Caco-2 (cell line): ENCODE measurements around the gene TDRKH. TPM values are rescaled to one million over a fixed set of nuclear protein-coding genes. Genes with fewer than 3 reads are reported as not detected.

Source experiments
- BruUV-seq: library from RNA; stranded (reverse); fragments of 400-500 nt; replicated peaks from 2 replicates; lab custom pipeline; 2021; lab: Mats Ljungman, UMichigan
- CTCF ChIA-PET: fragments of 300-600 bp; sonication (Branson Sonifier 250); formaldehyde crosslinking; loops from one replicate; lab custom pipeline; 2022; ENCODE audit warnings: antibody characterized with exemption; lab: Charles Lee
- POLR2A ChIA-PET: fragments of 300-600 bp; sonication (Branson Sonifier 250); formaldehyde crosslinking; loops from one replicate; lab custom pipeline; 2022; ENCODE audit warnings: antibody characterized with exemption; lab: Charles Lee
- DNase-seq, 2 experiments: peaks; one replicate each; pipeline versions ENCODE4 v3.0.0 to v3.0.0-alpha.2; 2020 to 2022
- H3K27me3 ChIP-seq: replicated peaks from 2 replicates; pipeline ENCODE4 v1.6.0; 2011; ENCODE audit warnings: low read length; ENCODE audit not compliant: control insufficient read depth, insufficient read depth
- H3K36me3 ChIP-seq: 2 replicates; pipeline ENCODE4 v1.5.1; 2011; ENCODE audit warnings: low read length; ENCODE audit not compliant: control insufficient read depth, insufficient read depth
- H3K4me1 ChIP-seq: fragments of 250-450 bp; sonication (Bioruptor Pico); 2 replicates; pipeline ENCODE4 v1.5.1; 2020; ENCODE audit warnings: mild to moderate bottlenecking
- H3K4me3 ChIP-seq: 2 replicates; pipeline ENCODE4 v1.5.1; 2011; ENCODE audit warnings: low read depth, mild to moderate bottlenecking, control low read depth, low read length
- H3K9me3 ChIP-seq: fragments of 250-450 bp; sonication (Bioruptor Pico); 2 replicates; pipeline ENCODE4 v1.5.1; 2020; ENCODE audit warnings: mild to moderate bottlenecking, moderate library complexity
- H3K27ac Mint-ChIP-seq: one replicate; pipeline ENCODE4 v1.8.0; 2022; ENCODE audit warnings: mixed read lengths; ENCODE audit not compliant: unreplicated experiment
- H3K27me3 Mint-ChIP-seq: one replicate; pipeline ENCODE4 v1.8.0; 2022; ENCODE audit warnings: mixed read lengths; ENCODE audit not compliant: insufficient read depth, unreplicated experiment
- H3K36me3 Mint-ChIP-seq: one replicate; pipeline ENCODE4 v1.8.0; 2022; ENCODE audit warnings: mild to moderate bottlenecking, mixed read lengths; ENCODE audit not compliant: insufficient read depth, unreplicated experiment
- H3K4me1 Mint-ChIP-seq: one replicate; pipeline ENCODE4 v1.8.0; 2022; ENCODE audit warnings: low read depth, mixed read lengths; ENCODE audit not compliant: unreplicated experiment
- H3K4me3 Mint-ChIP-seq: one replicate; pipeline ENCODE4 v1.8.0; 2022; ENCODE audit warnings: mild to moderate bottlenecking, moderate library complexity, mixed read lengths; ENCODE audit not compliant: unreplicated experiment
- H3K9me3 Mint-ChIP-seq: one replicate; pipeline ENCODE4 v1.8.0; 2022; ENCODE audit warnings: mixed read lengths; ENCODE audit not compliant: unreplicated experiment
- intact Hi-C: fragments of 100-400 bp; cut with micrococcal nuclease; formaldehyde crosslinking; loops from one replicate; pipeline ENCODE4 v1.10.0; 2022; ENCODE audit not compliant: unreplicated experiment
- total RNA-seq: library from RNA; stranded (reverse); gene quantifications from 2 replicates; pipeline ENCODE4 v1.2.3, GENCODE V29; 2022
- TF ChIP-seq, protein P1 (sequence below), 2 experiments: fragments of 200-600 bp in 1 of 2; IDR thresholded peaks; 1 replicate in 1 of 2; 2 replicates in 1 of 2; pipeline versions ENCODE4 v1.5.1 to v1.8.0; 2011 to 2022; ENCODE audit warnings: antibody characterized with exemption in 1 of 2, control low read depth in 1 of 2, inconsistent platforms in 1 of 2, low read depth in 1 of 2, low read length in 1 of 2, mild to moderate bottlenecking in 1 of 2, moderate library complexity in 1 of 2; ENCODE audit not compliant: insufficient read depth in 1 of 2, severe bottlenecking in 1 of 2, unreplicated experiment in 1 of 2

TDRKH gene
- total RNA-seq, 1 experiment from 2014 or later = 15.0 TPM

DNA sequence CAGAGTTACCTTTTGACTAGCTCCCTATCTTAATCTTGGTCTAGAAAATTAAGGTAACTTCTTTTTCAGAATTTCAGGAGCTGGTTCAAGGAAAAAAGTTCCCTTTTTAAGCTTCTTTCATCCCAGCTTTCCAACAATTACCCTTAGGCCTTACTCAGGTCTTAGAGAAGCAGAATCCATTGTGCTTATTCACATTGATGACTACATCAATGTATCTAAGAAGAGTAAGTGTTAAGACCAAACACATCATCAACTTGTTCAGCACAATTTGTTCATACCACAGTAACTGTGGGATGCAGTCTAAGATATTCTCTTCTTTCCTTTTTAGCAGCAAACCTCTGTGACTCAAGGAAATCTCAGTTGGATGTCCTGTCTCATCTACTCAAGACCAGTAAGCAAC is 31.1 kb downstream of the TDRKH start:
- Mint-ChIP-seq H3K4me3 (no peak overlapping the region), H3K36me3 (peaks cover 47% of the 10 kb centered on the region), H3K27ac (no peak overlapping the region), H3K4me1 (peaks cover 5% of the 10 kb centered on the region), H3K27me3 (no peaks in the 10 kb centered on the region), H3K9me3 (no peaks in the 10 kb centered on the region)
- ChIA-PET POLR2A (interaction anchor here (0.7 kb wide), 1 partner anchor 268 kb away, joined by 4 read pairs; no protein-coding TSS in a partner anchor), CTCF (no interaction called here)
- TF ChIP-seq, protein P1, sequence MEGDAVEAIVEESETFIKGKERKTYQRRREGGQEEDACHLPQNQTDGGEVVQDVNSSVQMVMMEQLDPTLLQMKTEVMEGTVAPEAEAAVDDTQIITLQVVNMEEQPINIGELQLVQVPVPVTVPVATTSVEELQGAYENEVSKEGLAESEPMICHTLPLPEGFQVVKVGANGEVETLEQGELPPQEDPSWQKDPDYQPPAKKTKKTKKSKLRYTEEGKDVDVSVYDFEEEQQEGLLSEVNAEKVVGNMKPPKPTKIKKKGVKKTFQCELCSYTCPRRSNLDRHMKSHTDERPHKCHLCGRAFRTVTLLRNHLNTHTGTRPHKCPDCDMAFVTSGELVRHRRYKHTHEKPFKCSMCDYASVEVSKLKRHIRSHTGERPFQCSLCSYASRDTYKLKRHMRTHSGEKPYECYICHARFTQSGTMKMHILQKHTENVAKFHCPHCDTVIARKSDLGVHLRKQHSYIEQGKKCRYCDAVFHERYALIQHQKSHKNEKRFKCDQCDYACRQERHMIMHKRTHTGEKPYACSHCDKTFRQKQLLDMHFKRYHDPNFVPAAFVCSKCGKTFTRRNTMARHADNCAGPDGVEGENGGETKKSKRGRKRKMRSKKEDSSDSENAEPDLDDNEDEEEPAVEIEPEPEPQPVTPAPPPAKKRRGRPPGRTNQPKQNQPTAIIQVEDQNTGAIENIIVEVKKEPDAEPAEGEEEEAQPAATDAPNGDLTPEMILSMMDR (IDR thresholded peaks at IDR 0.05; ENCODE audit: insufficient read depth in 1 of 2, low read depth in 1 of 2, low read length in 1 of 2, severe bottlenecking in 1 of 2, unreplicated experiment in 1 of 2) = no peak
- intact Hi-C loops = no loop called here
- DNase-seq = no peak
- H3K4me3 ChIP-seq = no peak overlapping the region
- 0 out of 2 replicates have a peak, but pooled peaks cover 3% of the 10 kb centered on the region for H3K4me1 ChIP-seq
- BruUV-seq = no TSS peak
- no peaks in the 10 kb centered on the region for H3K9me3 ChIP-seq
- H3K27me3 ChIP-seq = no peaks in the 10 kb centered on the region
- H3K36me3 ChIP-seq = peaks cover 4% of the 10 kb centered on the region; the same call in 1 of the 2 replicates

DNA sequence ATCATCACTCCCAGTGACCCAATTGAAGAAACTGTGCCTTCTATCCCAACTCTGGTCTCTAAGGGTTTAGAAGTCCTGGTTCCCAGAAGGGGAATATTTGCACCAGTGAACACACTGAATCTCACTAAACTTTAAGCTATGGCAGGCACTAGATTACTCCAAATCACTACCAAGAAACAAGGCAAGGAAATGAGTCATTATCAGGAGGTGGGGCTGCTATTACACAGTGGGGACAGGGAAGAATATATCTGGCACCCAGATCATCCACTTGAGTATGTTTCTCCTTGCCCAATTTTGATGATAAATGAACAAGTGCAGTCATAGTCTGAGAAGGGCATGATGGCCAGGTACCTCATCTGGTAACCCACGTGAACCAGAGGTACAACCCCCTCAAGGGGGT is 34.0 kb downstream of the TDRKH start:
- H3K4me1 Mint-ChIP-seq = no peaks in the 10 kb centered on the region
- ChIA-PET POLR2A (no interaction called here), CTCF (no interaction called here)
- no peaks in the 10 kb centered on the region for H3K9me3 Mint-ChIP-seq
- peaks cover 40% of the 10 kb centered on the region for H3K36me3 Mint-ChIP-seq
- H3K27me3 Mint-ChIP-seq = no peaks in the 10 kb centered on the region
- no peak overlapping the region for H3K27ac Mint-ChIP-seq
- Histone ChIP-seq H3K4me3 (no peak overlapping the region), H3K9me3 (no peaks in the 10 kb centered on the region), H3K36me3 (peaks cover 2% of the 10 kb centered on the region; the same call in 1 of the 2 replicates), H3K27me3 (no peaks in the 10 kb centered on the region), H3K4me1 (no peaks in the 10 kb centered on the region)
- no TSS peak for BruUV-seq
- no peak overlapping the region for H3K4me3 Mint-ChIP-seq
- intact Hi-C loops = no loop called here
- TF ChIP-seq, protein P1 (IDR thresholded peaks at IDR 0.05; ENCODE audit: insufficient read depth in 1 of 2, low read depth in 1 of 2, low read length in 1 of 2, severe bottlenecking in 1 of 2, unreplicated experiment in 1 of 2) = no peak
- no peak for DNase-seq

DNA sequence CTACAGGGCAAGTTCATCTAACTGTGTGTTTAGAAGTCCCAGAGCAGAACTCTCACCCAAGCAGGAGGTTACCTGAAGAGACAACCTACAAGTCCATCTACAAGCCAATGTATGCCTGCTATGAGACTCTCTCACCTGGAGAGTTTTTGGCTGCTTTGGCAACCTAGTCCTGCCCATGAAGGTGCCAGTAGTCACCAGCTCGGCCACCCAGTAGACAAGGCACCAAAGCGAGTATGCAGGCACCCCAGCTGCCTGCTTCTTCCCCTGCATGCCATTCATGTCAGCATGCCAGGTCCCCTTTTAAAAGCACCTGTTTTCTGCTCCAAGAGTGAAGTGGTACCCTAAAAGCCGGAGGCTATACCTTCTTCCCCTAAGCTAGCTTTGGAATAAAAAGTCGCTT is 48.8 kb downstream of the TDRKH start:
- H3K27me3 ChIP-seq = no peaks in the 10 kb centered on the region
- 0 out of 2 replicates have a peak, but pooled peaks cover 7% of the 10 kb centered on the region for H3K4me1 ChIP-seq
- H3K36me3 ChIP-seq = no peaks in the 10 kb centered on the region
- BruUV-seq = no TSS peak
- no peak for DNase-seq
- H3K9me3 Mint-ChIP-seq = peaks cover 7% of the 10 kb centered on the region
- H3K36me3 Mint-ChIP-seq = no peaks in the 10 kb centered on the region
- H3K27ac Mint-ChIP-seq = no peak overlapping the region
- H3K4me3 ChIP-seq = no peak overlapping the region
- H3K4me3 Mint-ChIP-seq = no peak overlapping the region
- intact Hi-C loops = no loop called here
- ChIA-PET CTCF (no interaction called here), POLR2A (no interaction called here)
- peaks cover 7% of the 10 kb centered on the region for H3K4me1 Mint-ChIP-seq
- TF ChIP-seq, protein P1 (IDR thresholded peaks at IDR 0.05; ENCODE audit: insufficient read depth in 1 of 2, low read depth in 1 of 2, low read length in 1 of 2, severe bottlenecking in 1 of 2, unreplicated experiment in 1 of 2) = no peak
- H3K27me3 Mint-ChIP-seq = peaks cover 3% of the 10 kb centered on the region
- peaks cover 17% of the 10 kb centered on the region for H3K9me3 ChIP-seq
